ENCODE data around the gene SLC15A4.

GRCh38 chr12:128823216-128823915 is 392 bp downstream of the SLC15A4 start:
- TF ChIP-seq CTCF (conservative IDR thresholded peaks at IDR 0.05; ENCODE audit: low read length) (no peak), EZH2phosphoT487 (IDR thresholded peaks at IDR 0.05; ENCODE audit: borderline replicate concordance) (no peak)
